HEK293 (cell line): ENCODE measurements around the gene YAE1.
"Not testable (repeated sequence)": the region's sequence is repeated elsewhere in the genome, so short reads cannot be mapped to it uniquely, and the experiment has no call there.

ENCODE experiments used
- CTCF ChIA-PET: fragments of 350-600 bp; formaldehyde crosslinking; extraction: SDS; loops from one replicate; lab custom pipeline; 2021; ENCODE audit warnings: antibody characterized with exemption; lab: Yijun Ruan, JAX
- POLR2A ChIA-PET: fragments of 300-600 bp; formaldehyde crosslinking; extraction: SDS; loops from one replicate; lab custom pipeline; 2020; ENCODE audit warnings: antibody characterized with exemption, inconsistent platforms; lab: Yijun Ruan, JAX
- H3K27ac ChIP-seq: fragments of 200-500 bp; sonication (Bioruptor generic); 2 replicates; pipeline ENCODE4 v1.5.1; 2014; ENCODE audit warnings: low read depth, low read length, control low read depth, inconsistent platforms; ENCODE audit errors: extremely low read depth
- H3K36me3 ChIP-seq, 2 experiments: fragments of 200-500 bp in 1 of 2; sonication (Bioruptor generic) in 1 of 2; 1 replicate in 1 of 2; 2 replicates in 1 of 2; pipeline ENCODE4 v1.5.1; 2014 to 2017; ENCODE audit warnings: inconsistent platforms in 2 of 2, low read length in 2 of 2; ENCODE audit not compliant: control insufficient read depth in 2 of 2, insufficient read depth in 1 of 2
- H3K4me1 ChIP-seq: fragments of 200-500 bp; sonication (Bioruptor generic); 2 replicates; pipeline ENCODE4 v1.5.1; 2014; ENCODE audit warnings: mild to moderate bottlenecking, low read length, inconsistent platforms; ENCODE audit not compliant: control insufficient read depth, insufficient read depth
- H3K4me3 ChIP-seq: 2 replicates; pipeline ENCODE4 v1.5.1; 2011; ENCODE audit warnings: low read depth, mild to moderate bottlenecking, control low read depth, low read length, moderate library complexity
- H3K9me3 ChIP-seq: fragments of 200-500 bp; sonication (Bioruptor generic); 2 replicates; pipeline ENCODE4 v1.5.1; 2014; ENCODE audit warnings: low read depth, low read length, inconsistent platforms; ENCODE audit not compliant: control insufficient read depth, insufficient read depth
- GFI1B ChIP-seq: fragments of 450-650 bp; formaldehyde crosslinking; IDR thresholded peaks from 2 replicates; pipeline ENCODE4 v1.5.1; 2016; ENCODE audit warnings: missing biosample characterization, missing genetic modification characterization
- HOXC10 ChIP-seq: sonication (generic); formaldehyde crosslinking; IDR thresholded peaks from 2 replicates; pipeline ENCODE4 v1.8.1; 2023; ENCODE audit warnings: mild to moderate bottlenecking, missing genetic modification reagents
- KLF10 ChIP-seq: fragments of 450-650 bp; IDR thresholded peaks from 2 replicates; pipeline ENCODE4 v1.5.1; 2018; ENCODE audit warnings: missing biosample characterization, mild to moderate bottlenecking, missing genetic modification characterization
- OVOL3 ChIP-seq: fragments of 450-650 bp; formaldehyde crosslinking; IDR thresholded peaks from 2 replicates; pipeline ENCODE4 v1.5.1; 2016; ENCODE audit warnings: missing biosample characterization, missing genetic modification characterization
- SETDB1 ChIP-seq: IDR thresholded peaks from one replicate; pipeline ENCODE4 v1.6.1; 2017; ENCODE audit warnings: mild to moderate bottlenecking, low read length, moderate library complexity, mixed read lengths; ENCODE audit not compliant: insufficient read length
- ZBTB20 ChIP-seq: fragments of 450-650 bp; formaldehyde crosslinking; IDR thresholded peaks from 2 replicates; pipeline ENCODE4 v1.5.1; 2016; ENCODE audit warnings: missing biosample characterization, missing genetic modification characterization
- ZBTB21 ChIP-seq: fragments of 450-650 bp; formaldehyde crosslinking; IDR thresholded peaks from 2 replicates; pipeline ENCODE4 v1.5.1; 2017; ENCODE audit warnings: missing biosample characterization, missing genetic modification characterization
- ZFHX2 ChIP-seq: fragments of 450-650 bp; formaldehyde crosslinking; conservative IDR thresholded peaks from 2 replicates; pipeline ENCODE4 v1.5.1; 2016; ENCODE audit warnings: missing biosample characterization, missing genetic modification characterization
- ZNF10 ChIP-seq: fragments of 450-650 bp; formaldehyde crosslinking; IDR thresholded peaks from 2 replicates; pipeline ENCODE4 v1.5.1; 2017; ENCODE audit warnings: missing biosample characterization, missing genetic modification characterization
- ZNF133 ChIP-seq: fragments of 450-650 bp; formaldehyde crosslinking; IDR thresholded peaks from 2 replicates; pipeline ENCODE4 v1.5.1; 2016; ENCODE audit warnings: missing biosample characterization, missing genetic modification characterization
- ZNF366 ChIP-seq: fragments of 450-650 bp; formaldehyde crosslinking; conservative IDR thresholded peaks from 2 replicates; pipeline ENCODE4 v1.5.1; 2016; ENCODE audit warnings: missing biosample characterization, missing genetic modification characterization
- ZNF423 ChIP-seq: fragments of 450-650 bp; formaldehyde crosslinking; IDR thresholded peaks from 2 replicates; pipeline ENCODE4 v1.5.1; 2016; ENCODE audit warnings: missing biosample characterization, missing genetic modification characterization
- ZNF48 ChIP-seq: fragments of 450-650 bp; formaldehyde crosslinking; IDR thresholded peaks from 2 replicates; pipeline ENCODE4 v1.5.1; 2016; ENCODE audit warnings: missing biosample characterization, missing genetic modification characterization
- ZNF514 ChIP-seq: fragments of 450-650 bp; formaldehyde crosslinking; IDR thresholded peaks from 2 replicates; pipeline ENCODE4 v1.5.1; 2016; ENCODE audit warnings: missing biosample characterization, missing genetic modification characterization
- ZNF600 ChIP-seq: fragments of 450-650 bp; formaldehyde crosslinking; IDR thresholded peaks from 2 replicates; pipeline ENCODE4 v1.5.1; 2016; ENCODE audit warnings: missing biosample characterization, missing genetic modification characterization
- ZNF624 ChIP-seq: fragments of 450-650 bp; formaldehyde crosslinking; IDR thresholded peaks from 2 replicates; pipeline ENCODE4 v1.5.1; 2017; ENCODE audit warnings: missing biosample characterization, missing genetic modification characterization
- ZNF626 ChIP-seq: fragments of 450-650 bp; sonication (Bioruptor Pico); formaldehyde crosslinking; IDR thresholded peaks from 2 replicates; pipeline ENCODE4 v1.5.1; 2018; ENCODE audit warnings: missing biosample characterization, missing genetic modification characterization, inconsistent platforms
- ZNF701 ChIP-seq: fragments of 450-650 bp; formaldehyde crosslinking; IDR thresholded peaks from 2 replicates; pipeline ENCODE4 v1.5.1; 2016; ENCODE audit warnings: missing biosample characterization, missing genetic modification characterization
- ZNF768 ChIP-seq: fragments of 450-650 bp; formaldehyde crosslinking; IDR thresholded peaks from 2 replicates; pipeline ENCODE4 v1.5.1; 2018; ENCODE audit warnings: missing biosample characterization, mild to moderate bottlenecking, missing genetic modification characterization
- ZNF777 ChIP-seq: fragments of 450-650 bp; formaldehyde crosslinking; IDR thresholded peaks from 2 replicates; pipeline ENCODE4 v1.5.1; 2017; ENCODE audit warnings: missing biosample characterization, missing genetic modification characterization, borderline replicate concordance
- ZNF843 ChIP-seq: fragments of 450-650 bp; formaldehyde crosslinking; IDR thresholded peaks from 2 replicates; pipeline ENCODE4 v1.5.1; 2016; ENCODE audit warnings: missing biosample characterization, missing genetic modification characterization
- TF ChIP-seq, protein P1 (sequence below): fragments of 450-650 bp; formaldehyde crosslinking; optimal IDR thresholded peaks from 2 replicates; pipeline ENCODE3; 2016; ENCODE audit warnings: missing biosample characterization, mild to moderate bottlenecking, missing genetic modification characterization
- TF ChIP-seq, protein P2 (sequence below): fragments of 450-650 bp; formaldehyde crosslinking; IDR thresholded peaks from 2 replicates; pipeline ENCODE4 v1.5.1; 2017; ENCODE audit warnings: missing biosample characterization, missing genetic modification characterization
- TF ChIP-seq, protein P3 (sequence below): fragments of 450-650 bp; formaldehyde crosslinking; IDR thresholded peaks from 2 replicates; pipeline ENCODE4 v1.5.1; 2017; ENCODE audit warnings: missing biosample characterization, missing genetic modification characterization
- TF ChIP-seq, protein P4 (sequence below): fragments of 450-650 bp; formaldehyde crosslinking; IDR thresholded peaks from 2 replicates; pipeline ENCODE4 v1.5.1; 2017; ENCODE audit warnings: missing biosample characterization, missing genetic modification characterization

Gene YAE1

DNA sequence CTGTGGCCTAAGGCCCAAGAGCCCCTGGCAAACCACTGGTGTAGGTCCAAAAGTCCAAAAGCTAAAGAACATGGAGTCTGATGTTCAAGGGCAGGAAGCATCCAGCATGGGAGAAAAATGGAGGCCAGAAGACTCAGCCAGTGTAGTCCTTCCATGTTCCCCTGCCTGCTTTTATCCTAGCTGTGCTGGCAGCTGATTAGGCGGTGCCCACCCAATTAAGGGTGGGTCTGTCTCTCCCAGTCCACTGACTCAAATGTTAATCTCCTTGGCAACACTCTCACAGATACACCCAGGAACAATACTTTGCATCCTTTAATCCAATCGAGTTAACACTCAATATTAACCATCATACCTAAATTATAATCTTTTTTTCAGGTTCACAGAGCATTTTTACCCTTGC lies 21.4 kb upstream of the YAE1 start:
- POLR2A ChIA-PET, H3K36me3 ChIP-seq, H3K9me3 ChIP-seq, H3K27ac ChIP-seq, H3K4me1 ChIP-seq, H3K4me3 ChIP-seq: not testable (repeated sequence)
- CTCF ChIA-PET = interaction anchor here (0.7 kb wide), 1 partner anchor 21 kb away, joined by 5 read pairs; no protein-coding TSS in a partner anchor
- TF ChIP-seq ZNF10 = 0 out of 2 replicates have a peak, but pooled peaks have one; percentile 22

DNA sequence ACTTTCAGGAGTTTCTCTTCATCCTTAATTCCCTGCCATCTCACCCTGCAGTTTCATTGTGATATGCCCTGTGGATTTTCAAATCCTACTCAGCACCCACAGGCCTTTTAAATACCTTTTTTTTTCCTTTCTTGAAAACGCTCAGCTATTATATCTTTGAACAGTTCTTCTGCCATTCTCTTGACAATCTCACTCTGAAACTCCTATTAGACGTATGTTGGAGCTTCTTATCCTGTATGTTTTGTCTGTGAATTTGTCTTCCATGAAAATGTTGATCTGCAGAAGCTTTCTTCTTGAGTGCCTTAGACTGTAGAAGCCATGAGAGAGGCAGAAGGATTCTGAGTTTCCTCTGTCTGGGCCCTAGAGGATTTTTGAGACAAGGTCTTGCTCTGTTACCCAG lies 18.9 kb upstream of the YAE1 start:
- Histone ChIP-seq H3K27ac (no peak overlapping the region), H3K4me3 (no peak overlapping the region), H3K4me1 (no peaks in the 10 kb centered on the region)
- TF ChIP-seq, protein P1, sequence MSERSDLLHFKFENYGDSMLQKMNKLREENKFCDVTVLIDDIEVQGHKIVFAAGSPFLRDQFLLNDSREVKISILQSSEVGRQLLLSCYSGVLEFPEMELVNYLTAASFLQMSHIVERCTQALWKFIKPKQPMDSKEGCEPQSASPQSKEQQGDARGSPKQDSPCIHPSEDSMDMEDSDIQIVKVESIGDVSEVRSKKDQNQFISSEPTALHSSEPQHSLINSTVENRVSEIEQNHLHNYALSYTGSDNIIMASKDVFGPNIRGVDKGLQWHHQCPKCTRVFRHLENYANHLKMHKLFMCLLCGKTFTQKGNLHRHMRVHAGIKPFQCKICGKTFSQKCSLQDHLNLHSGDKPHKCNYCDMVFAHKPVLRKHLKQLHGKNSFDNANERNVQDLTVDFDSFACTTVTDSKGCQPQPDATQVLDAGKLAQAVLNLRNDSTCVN = no peak
- TF ChIP-seq SETDB1 (peak; percentile 68), ZNF768 (no peak), ZNF133 (tag by site-specific recombination) (peak; percentile 97)
- TF ChIP-seq, all 188 proteins: peak for 2
- CTCF ChIA-PET = interaction anchor here (0.5 kb wide), 1 partner anchor 9 kb away, joined by 3 read pairs; no protein-coding TSS in a partner anchor
- Histone ChIP-seq H3K9me3 (no peaks in the 10 kb centered on the region), H3K36me3 (no peaks in the 10 kb centered on the region)
- POLR2A ChIA-PET = no interaction called here

DNA sequence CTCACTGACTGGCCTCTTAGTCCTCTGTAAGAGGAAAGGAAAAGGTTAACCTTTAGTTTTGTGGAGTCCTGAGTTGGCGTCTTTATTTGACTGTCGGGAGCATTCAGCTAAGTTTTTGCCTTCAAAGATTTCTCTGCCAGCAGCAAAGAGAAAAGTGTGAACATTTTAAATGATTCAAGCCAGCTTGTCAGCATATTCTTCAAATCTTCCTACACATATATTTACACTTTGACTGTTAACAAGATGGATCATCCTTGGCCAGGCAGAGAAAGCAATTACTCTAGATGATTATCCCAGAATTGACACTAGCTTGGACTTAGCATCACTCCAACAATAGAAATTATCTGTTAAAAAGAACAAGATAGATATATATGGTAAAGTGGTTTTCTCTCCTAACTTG lies 15.8 kb upstream of the YAE1 start:
- ChIA-PET POLR2A (no interaction called here), CTCF (no interaction called here)
- TF ChIP-seq ZNF423 (tag by site-specific recombination) (no peak), ZNF366 (tag by site-specific recombination) (no peak), OVOL3 (tag by site-specific recombination) (no peak), ZFHX2 (no peak), ZNF626 (tag by site-specific recombination) (no peak), ZNF624 (tag by site-specific recombination) (no peak), ZNF777 (tag by site-specific recombination) (no peak), ZNF701 (tag by site-specific recombination) (no peak), ZBTB20 (tag by site-specific recombination) (no peak), ZBTB21 (no peak), ZNF48 (tag by site-specific recombination) (no peak), GFI1B (tag by site-specific recombination) (no peak), HOXC10 (CRISPR knock-in tag) (no peak), KLF10 (tag by site-specific recombination) (no peak), ZNF514 (tag by site-specific recombination) (no peak), ZNF843 (no peak), ZNF600 (tag by site-specific recombination) (no peak)
- TF ChIP-seq, protein P2, sequence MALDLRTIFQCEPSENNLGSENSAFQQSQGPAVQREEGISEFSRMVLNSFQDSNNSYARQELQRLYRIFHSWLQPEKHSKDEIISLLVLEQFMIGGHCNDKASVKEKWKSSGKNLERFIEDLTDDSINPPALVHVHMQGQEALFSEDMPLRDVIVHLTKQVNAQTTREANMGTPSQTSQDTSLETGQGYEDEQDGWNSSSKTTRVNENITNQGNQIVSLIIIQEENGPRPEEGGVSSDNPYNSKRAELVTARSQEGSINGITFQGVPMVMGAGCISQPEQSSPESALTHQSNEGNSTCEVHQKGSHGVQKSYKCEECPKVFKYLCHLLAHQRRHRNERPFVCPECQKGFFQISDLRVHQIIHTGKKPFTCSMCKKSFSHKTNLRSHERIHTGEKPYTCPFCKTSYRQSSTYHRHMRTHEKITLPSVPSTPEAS (tag by site-specific recombination) = no peak
- TF ChIP-seq, protein P3, sequence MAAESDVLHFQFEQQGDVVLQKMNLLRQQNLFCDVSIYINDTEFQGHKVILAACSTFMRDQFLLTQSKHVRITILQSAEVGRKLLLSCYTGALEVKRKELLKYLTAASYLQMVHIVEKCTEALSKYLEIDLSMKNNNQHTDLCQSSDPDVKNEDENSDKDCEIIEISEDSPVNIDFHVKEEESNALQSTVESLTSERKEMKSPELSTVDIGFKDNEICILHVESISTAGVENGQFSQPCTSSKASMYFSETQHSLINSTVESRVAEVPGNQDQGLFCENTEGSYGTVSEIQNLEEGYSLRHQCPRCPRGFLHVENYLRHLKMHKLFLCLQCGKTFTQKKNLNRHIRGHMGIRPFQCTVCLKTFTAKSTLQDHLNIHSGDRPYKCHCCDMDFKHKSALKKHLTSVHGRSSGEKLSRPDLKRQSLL (tag by site-specific recombination) = no peak
- TF ChIP-seq, protein P4, sequence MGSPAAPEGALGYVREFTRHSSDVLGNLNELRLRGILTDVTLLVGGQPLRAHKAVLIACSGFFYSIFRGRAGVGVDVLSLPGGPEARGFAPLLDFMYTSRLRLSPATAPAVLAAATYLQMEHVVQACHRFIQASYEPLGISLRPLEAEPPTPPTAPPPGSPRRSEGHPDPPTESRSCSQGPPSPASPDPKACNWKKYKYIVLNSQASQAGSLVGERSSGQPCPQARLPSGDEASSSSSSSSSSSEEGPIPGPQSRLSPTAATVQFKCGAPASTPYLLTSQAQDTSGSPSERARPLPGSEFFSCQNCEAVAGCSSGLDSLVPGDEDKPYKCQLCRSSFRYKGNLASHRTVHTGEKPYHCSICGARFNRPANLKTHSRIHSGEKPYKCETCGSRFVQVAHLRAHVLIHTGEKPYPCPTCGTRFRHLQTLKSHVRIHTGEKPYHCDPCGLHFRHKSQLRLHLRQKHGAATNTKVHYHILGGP = no peak
- Histone ChIP-seq H3K36me3 (no peaks in the 10 kb centered on the region), H3K4me1 (no peaks in the 10 kb centered on the region), H3K27ac (no peak overlapping the region), H3K4me3 (no peak overlapping the region), H3K9me3 (no peaks in the 10 kb centered on the region)
